Measurements from ENCODE around the gene FRAS1.
"Not testable (repeated sequence)": the region's sequence is repeated elsewhere in the genome, so short reads cannot be mapped to it uniquely, and the experiment has no call there.

FRAS1 gene

DNA sequence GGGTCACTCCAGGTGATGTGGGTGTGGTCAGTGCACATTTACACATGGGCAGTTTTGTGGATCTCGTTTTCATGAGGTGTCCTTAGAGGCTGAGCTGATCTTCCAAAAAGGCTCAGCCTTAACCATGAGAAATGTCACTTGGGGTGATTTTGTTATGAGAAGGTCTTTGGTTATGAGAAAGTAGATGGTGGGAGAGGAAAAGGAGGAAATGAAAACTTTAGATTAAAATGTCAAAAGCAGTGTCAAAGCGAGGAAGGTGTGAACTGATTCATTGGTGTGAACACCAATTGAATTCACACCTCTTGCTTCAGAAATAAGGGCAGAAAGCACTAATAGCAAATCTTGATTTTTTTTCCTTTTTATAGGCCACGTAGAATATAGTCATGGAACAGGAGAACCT is 394.3 kb downstream of the FRAS1 start:
- DNase-seq (ENCODE audit: low read depth), result no peak

DNA sequence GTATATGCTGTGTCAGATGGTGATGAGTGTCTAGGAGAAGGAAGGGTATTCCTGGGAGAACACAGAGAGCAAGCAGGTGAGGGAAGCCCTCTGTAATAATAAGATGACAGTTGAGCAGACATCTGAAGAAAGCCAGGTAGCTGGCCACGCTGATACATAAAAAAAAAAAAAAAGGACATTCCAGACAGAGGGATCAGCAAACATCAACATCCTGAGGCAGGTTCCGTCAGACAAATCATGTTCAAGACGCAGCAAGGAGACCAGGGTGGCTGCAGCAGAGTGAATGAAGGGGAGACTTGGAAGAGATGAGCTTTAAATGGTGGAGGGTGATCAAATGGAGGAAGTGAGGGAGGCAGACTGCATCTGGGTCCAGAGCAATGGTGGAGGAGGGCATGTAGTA is 396.9 kb downstream of the FRAS1 start:
- no peak for DNase-seq (ENCODE audit: low read depth)

DNA sequence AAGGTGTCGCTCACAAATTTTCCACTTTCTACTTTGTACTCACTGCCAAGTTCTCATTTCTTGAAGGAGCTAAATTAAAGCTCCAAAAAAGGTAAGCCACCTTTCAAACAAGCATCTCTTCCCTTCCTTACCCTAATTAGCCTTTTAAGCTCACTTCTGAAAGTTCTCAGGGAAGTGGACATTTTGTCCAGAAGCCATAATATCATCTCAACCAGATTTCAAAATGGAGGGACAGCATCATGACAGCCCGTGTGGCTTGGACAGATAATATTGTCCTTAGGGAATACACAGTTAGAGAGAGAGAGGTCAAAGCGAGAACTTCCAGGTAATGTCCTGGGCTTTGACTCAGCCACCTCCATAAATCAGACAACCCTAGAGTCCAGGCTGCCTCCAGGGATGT is 400.6 kb downstream of the FRAS1 start:
- no peak for DNase-seq (ENCODE audit: low read depth)

DNA sequence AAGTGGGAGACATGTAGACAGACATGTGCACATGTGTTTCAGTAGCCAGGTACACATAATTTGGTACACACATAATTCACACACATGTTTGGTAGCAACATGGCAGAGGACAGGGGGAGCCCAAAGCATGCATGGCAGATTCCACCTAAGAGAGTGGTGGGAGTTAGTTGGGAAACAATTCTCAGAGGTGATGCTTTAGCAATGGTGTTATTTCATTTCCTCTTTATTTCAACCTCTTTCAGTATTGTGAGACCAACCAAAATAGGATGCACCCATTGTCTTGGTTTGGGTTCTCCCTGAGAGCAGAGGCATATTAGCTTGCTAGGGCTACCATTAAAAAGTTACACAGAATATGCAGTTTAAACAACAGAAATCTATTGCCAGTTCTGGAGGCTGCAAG is 402.2 kb downstream of the FRAS1 start:
- DNase-seq (ENCODE audit: low read depth), result no peak

GRCh38 chr4:78460368-78460767 is 403.2 kb downstream of the FRAS1 start:
- DNase-seq (ENCODE audit: low read depth), result no peak

DNA sequence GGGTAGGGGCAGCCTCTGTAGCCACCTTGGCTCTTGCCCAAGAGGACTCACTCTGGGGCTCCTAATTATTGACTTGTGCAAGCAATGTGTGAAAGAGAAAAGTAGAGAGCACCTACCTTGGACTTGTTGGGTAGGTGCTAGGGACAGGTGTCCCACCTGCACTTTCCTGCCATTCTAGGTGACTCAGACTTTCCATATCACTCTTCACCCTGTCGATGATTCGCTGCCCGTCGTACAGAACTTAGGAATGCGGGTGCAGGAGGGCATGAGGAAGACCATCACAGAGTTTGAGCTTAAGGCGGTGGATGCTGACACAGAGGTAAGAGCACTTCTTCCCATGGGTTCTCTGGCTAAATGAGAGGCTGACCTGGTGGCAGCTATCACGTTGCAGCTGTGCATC is 407.1 kb downstream of the FRAS1 start:
- no peak for DNase-seq (ENCODE audit: low read depth)

- not testable (repeated sequence) for DNase-seq (ENCODE audit: low read depth)
Observed at GRCh38 chr4:78467223-78467622, 410.1 kb downstream of the FRAS1 start.

GRCh38 chr4:78468272-78468671 is 411.1 kb downstream of the FRAS1 start:
- DNase-seq (ENCODE audit: low read depth), result no peak

DNA sequence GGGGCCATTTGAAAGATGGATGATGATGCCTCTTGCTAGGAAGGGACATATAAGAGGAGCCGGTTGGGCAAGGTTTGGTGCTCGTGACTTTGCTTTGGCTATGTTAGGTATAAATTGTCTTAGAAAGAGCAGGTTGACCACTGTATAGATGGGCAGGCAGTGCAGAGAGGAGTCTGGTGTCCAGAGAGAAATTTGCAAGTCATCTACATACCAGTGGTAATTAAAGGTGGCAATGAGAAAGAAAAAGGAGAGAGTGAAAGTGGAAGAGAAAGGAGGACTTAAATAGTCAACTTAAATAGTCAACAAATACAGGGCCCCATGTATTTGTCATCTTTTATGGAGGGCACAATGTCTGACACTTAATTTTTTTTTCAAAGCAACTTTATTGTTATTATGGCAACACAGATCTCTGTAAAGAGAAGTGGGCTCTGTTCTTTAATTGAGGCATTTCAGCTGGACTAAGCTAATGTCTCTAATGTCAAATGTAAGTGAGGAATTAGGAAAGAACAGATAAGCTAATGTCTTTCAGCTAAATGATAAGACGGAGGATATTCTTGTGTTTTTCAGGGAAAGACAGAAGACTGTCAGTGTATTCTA is 419.1 kb downstream of the FRAS1 start:
- DNase-seq (ENCODE audit: low read depth), result no peak

DNA sequence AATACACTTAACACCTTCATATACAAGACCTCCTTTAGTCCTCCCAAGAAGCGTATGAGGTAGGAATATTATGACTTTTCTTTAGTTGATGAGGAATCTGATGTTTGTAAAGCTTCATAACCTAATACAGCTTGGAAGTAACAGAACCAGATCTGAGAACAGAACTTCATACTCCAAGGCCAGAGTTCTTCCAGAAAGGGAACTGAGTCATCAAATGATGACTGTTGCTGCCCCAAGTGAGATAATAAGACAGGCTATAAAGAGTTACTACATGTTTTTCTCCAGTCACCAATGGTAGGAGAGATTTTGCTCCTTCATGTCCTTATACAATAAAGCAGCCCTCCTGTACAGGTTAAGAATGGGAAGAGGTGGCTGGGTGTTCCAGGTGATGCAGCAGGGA is 420.2 kb downstream of the FRAS1 start:
- no peak for DNase-seq (ENCODE audit: low read depth)

- DNase-seq (ENCODE audit: low read depth), result no peak
Observed at GRCh38 chr4:78478523-78478922, 421.4 kb downstream of the FRAS1 start.

DNA sequence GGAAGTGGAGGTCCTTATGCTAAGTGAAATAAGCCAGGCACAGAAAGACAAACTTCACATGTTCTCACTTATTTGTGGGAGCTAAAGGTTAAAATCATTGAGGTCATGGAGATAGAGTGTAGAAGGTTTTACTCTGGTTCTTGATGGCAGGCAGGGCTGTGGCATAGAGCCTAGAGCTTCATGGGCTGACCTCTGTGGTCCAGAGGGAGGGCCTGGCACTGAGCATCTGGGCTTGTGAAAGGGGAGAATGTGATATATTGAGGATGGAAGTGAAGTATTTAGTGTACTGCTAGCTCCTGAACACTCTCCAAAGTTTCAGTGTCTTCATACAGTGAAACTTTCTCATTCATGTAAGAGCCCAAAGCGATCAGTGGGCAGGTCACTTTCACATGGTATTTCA is 423.2 kb downstream of the FRAS1 start:
- DNase-seq (ENCODE audit: low read depth), result no peak

GRCh38 chr4:78481180-78481579 is 424.1 kb downstream of the FRAS1 start:
- no peak for DNase-seq (ENCODE audit: low read depth)

DNA sequence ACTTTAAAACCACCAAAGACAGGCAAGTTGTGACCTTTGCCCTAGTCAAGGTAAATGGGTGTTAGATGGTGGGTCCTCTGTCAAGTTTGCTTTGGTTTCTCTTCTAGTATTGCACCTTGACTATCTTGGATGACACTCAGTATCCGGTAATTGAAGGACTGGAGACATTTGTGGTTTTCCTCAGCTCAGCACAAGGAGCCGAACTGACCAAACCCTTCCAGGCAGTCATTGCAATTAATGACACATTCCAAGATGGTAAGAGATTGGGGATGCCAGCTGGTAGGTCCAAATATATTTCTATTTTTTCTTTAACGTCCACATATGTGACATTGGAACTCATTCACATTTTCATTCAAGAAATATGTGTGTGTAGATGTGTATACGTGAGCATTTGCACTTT is 425.2 kb downstream of the FRAS1 start:
- no peak for DNase-seq (ENCODE audit: low read depth)

DNA sequence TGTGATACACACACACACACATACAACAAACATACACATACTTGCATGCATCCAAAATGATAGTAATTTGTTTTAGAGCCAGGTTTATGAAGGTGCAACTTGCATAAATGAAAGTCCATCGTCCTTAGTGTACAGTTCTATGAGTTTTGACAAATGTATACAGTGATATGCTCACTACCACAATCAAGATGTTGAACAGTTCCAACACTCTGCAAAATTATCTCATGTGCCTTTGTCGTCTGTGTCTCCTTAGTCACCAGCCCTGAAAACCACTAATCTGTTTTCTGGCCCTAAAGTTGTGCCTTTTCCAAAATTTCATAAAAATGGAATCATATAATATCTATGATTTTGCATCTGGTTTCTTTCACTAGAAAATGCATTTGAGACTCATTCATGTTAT is 426.7 kb downstream of the FRAS1 start:
- DNase-seq (ENCODE audit: low read depth), result no peak

DNA sequence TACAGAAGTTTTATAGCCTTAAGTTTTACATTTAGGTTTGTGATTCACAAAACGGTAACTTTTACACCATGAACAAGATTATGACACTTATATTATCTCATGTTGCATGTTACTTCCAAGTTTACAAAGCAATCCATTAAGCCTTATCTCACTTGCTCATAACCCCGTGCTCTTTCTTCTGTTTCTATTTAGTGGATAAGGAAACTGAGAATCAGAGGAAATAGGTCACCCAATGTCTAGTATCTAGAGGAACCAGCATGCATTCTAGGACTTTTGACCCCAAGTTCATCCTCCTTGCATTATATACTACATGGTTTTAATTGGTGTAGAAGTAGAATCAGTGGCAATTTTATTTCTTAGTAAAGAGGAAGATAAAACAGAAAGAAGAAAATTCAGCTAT is 427.5 kb downstream of the FRAS1 start:
- DNase-seq (ENCODE audit: low read depth), result no peak

DNA sequence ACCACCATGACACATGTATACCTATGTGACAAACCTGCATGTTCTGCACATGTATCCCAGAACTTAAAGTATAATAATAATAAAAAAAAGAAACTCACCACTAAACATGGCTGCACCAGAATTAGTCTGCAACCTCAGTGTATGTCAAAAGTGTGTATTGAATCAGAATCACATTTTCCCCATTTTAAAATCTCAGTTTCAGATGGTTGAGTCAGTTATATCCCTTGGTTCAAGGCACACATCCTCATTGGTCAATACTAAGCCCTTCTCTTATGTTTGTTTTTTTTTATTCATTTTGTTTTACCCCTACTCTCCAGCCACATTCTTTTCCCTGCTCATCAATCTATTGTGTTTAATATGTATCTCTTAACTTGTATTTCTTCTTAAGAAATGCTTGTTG is 436.6 kb downstream of the FRAS1 start:
- DNase-seq (ENCODE audit: low read depth), result no peak

DNA sequence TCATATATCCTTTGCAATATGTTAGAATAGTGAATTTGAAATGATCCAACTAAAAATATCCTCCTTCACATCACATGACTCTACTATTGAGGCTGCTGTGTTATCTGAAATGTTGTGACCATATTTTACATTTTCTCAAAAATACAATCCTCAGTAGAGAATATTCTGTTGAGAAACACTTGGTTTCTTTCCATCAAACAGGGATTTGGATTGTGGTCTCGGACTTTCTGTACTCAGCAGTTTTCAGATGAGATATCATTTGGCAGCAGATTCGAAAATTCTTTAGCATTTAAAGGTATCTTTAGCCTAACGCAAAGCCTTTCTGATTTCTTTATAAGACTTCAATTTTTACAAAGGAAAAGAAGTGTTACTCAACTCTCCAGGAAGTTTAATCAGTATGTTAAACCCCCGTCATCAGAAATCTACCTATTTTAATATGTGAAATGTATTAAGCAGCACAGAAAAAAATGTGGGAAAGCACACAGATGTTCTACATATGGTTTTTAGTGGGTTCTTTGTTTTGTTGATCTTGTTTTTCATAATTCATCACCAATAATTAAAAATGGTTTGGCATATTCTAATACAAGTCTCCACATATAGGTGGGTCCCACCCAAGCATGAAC is 439.0 kb downstream of the FRAS1 start:
- no peak for DNase-seq (ENCODE audit: low read depth)

GRCh38 chr4:78506260-78506659 is 449.1 kb downstream of the FRAS1 start:
- DNase-seq (ENCODE audit: low read depth), result not testable (repeated sequence)

- DNase-seq (ENCODE audit: low read depth), result no peak
Observed at GRCh38 chr4:78509043-78509442, 451.9 kb downstream of the FRAS1 start.

DNA sequence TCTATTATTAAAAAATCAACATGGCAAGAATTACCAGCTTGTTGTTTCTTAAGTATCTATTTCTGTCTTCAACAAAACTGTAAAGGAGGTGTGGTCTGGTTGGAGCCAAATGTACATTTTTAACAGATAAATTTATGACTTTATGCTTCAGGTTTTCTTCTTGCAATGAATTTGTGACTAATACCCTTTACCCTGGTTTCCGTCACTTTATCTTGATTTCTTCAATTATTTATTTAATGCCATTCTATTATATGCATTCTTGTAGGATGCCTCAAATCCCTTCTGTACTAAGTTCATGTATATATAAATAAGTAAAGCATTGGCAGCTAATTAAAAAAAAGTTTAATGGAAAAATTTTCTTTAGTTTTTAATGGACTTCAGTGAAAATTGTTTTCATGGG is 453.0 kb downstream of the FRAS1 start:
- DNase-seq (ENCODE audit: low read depth), result no peak

- no peak for DNase-seq (ENCODE audit: low read depth)
Observed at GRCh38 chr4:78510681-78511080, 453.6 kb downstream of the FRAS1 start.

DNA sequence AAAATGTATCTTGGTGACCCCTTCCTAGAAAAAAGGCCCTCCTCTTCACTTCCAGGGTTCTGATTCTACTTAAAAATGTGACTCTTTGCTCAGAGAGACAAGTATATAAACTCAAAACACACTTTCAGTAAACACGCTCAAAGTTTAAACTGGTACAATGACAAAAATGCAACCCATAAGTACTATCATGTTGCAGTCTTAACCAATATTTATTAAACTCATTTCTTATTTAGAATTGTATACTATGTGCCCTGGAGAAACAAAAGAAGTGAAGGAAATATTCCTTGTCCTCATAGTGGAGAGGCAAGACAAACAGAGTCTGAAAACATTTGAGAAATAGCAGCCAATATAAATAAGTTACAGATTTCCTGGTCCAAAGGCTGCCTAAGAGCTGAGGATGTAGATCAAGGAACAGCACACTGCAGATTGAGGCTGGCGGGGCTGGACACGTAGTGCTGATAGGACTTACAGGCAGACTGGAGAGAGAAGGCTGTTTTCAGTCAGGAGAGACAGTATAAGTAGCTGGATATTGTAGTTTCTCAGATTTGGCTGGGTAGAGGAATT is 455.3 kb downstream of the FRAS1 start:
- no peak for DNase-seq (ENCODE audit: low read depth)

DNA sequence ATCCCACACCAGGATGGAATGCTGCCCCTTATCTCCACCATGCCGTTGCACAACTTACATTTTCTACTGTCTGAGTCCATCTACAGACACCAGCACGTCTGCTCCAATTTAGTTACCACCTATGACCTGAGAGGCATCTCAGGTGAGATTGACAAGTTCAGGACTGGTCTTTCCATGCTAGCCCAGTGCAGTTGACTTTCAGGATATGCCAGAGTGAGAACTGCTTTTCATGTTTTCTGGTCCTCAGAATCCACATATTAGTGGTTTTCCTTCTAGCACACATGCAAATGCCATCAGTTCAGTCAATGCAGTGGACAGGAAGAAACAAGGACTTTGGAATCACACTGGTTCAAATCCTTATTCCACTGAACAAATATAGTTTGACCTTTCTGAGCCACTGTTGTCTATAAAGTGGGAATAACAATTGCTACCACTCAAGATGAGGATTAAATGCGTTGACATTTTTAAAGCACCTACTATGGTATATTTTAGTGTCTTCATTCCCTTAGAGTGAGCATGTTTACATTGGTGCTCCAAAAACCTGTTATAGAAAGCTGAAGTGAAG is 456.4 kb downstream of the FRAS1 start:
- no peak for DNase-seq (ENCODE audit: low read depth)
